Nephron progenitor cell (in vitro differentiated cells): Measurements from ENCODE around the gene COL4A2.

Source experiments
- DNase-seq: peaks from one replicate; pipeline ENCODE4 v3.0.0; 2021
- H3K27ac Mint-ChIP-seq: 2 replicates; pipeline ENCODE4 v1.8.0; 2021; ENCODE audit warnings: mild to moderate bottlenecking, moderate library complexity, mixed read lengths
- H3K27me3 Mint-ChIP-seq: 2 replicates; pipeline ENCODE4 v1.8.0; 2021; ENCODE audit warnings: mild to moderate bottlenecking, low read depth, mixed read lengths; ENCODE audit not compliant: poor library complexity
- H3K36me3 Mint-ChIP-seq: 2 replicates; pipeline ENCODE4 v1.8.0; 2021; ENCODE audit warnings: low read depth, mixed read lengths
- H3K4me1 Mint-ChIP-seq: 2 replicates; pipeline ENCODE4 v1.8.0; 2021; ENCODE audit warnings: mixed read lengths
- H3K4me3 Mint-ChIP-seq: 2 replicates; pipeline ENCODE4 v1.8.0; 2021; ENCODE audit warnings: mild to moderate bottlenecking, moderate library complexity, mixed read lengths
- H3K9me3 Mint-ChIP-seq: 2 replicates; pipeline ENCODE4 v1.8.0; 2021; ENCODE audit warnings: mild to moderate bottlenecking, moderate library complexity, mixed read lengths
- CTCF ChIP-seq: fragments of 200-600 bp; sonication (generic); IDR thresholded peaks from 2 replicates; pipeline ENCODE4 v1.5.0; 2021; ENCODE audit warnings: antibody characterized with exemption

COL4A2 gene

DNA sequence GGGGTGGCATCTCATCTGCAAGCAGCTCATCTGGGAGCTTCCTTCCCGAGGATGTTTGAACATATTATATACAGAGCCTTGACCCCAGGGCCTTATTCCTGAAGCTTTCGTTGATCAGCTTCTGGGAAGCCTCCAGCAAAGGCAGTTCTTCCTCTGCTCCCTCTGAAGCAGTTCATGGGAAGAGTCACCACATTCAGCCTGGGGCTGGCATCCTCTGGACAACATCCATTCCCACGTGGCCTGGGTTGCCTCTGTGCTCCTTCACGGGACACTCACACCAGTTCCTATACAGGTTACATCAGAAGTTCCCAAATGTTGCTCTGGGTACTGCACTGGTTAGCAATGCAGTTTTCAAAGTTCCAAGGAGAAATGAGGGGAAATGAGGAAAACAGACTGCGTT, 29.6 kb downstream of the COL4A2 start:
- Mint-ChIP-seq H3K4me3 (no peak overlapping the region), H3K9me3 (no peaks in the 10 kb centered on the region), H3K27me3 (no peaks in the 10 kb centered on the region), H3K4me1 (peaks cover 67% of the 10 kb centered on the region), H3K27ac (no peak overlapping the region), H3K36me3 (peaks cover 40% of the 10 kb centered on the region)
- no peak for DNase-seq
- TF ChIP-seq CTCF = no peak

DNA sequence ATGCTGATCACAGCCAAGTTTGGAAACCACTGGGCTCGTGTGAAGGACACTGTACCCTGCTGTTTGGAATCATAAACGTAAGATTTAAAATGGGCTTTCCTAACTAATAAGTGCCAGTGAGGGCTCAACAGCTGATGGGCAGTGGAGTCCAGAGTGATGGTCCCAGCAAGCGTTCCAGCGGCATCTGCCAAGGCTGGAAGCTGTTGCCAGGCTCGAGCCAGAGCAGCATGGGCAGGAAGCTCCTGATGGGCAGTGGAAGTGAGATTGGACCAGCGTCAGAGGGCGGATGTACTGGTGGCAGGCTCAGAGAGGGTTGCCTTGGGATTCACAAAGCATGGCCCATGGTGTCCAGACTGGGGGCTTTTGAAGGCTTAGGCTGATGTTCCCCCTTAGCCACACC, 30.2 kb downstream of the COL4A2 start:
- Mint-ChIP-seq H3K27me3 (no peaks in the 10 kb centered on the region), H3K36me3 (peaks cover 34% of the 10 kb centered on the region), H3K9me3 (no peaks in the 10 kb centered on the region), H3K4me3 (no peak overlapping the region), H3K27ac (no peak overlapping the region), H3K4me1 (peaks cover 69% of the 10 kb centered on the region)
- no peak for TF ChIP-seq CTCF
- no peak for DNase-seq

- peaks cover 28% of the 10 kb centered on the region for H3K36me3 Mint-ChIP-seq
- TF ChIP-seq CTCF = no peak
- peaks cover 61% of the 10 kb centered on the region for H3K4me1 Mint-ChIP-seq
- H3K27ac Mint-ChIP-seq = peak overlapping the region; percentile 91
- H3K27me3 Mint-ChIP-seq = no peaks in the 10 kb centered on the region
- H3K4me3 Mint-ChIP-seq = peak overlapping the region; percentile 7
- no peaks in the 10 kb centered on the region for H3K9me3 Mint-ChIP-seq
- no peak for DNase-seq
Observed at GRCh38 chr13:110338441-110339101, 31.5 kb downstream of the COL4A2 start.

- Mint-ChIP-seq H3K4me1 (peaks cover 61% of the 10 kb centered on the region), H3K36me3 (peaks cover 33% of the 10 kb centered on the region), H3K4me3 (no peak overlapping the region), H3K27me3 (no peaks in the 10 kb centered on the region), H3K27ac (peak overlapping the region; percentile 91), H3K9me3 (peaks cover 3% of the 10 kb centered on the region)
- no peak for DNase-seq
- TF ChIP-seq CTCF = no peak
Observed at GRCh38 chr13:110339263-110339662, 32.2 kb downstream of the COL4A2 start.

- H3K36me3 Mint-ChIP-seq = peaks cover 33% of the 10 kb centered on the region
- H3K4me1 Mint-ChIP-seq = peaks cover 67% of the 10 kb centered on the region
- no peak for TF ChIP-seq CTCF
- DNase-seq = no peak
- peaks cover 7% of the 10 kb centered on the region for H3K9me3 Mint-ChIP-seq
- peak overlapping the region; percentile 99 for H3K27ac Mint-ChIP-seq
- peak overlapping the region; percentile 3 for H3K4me3 Mint-ChIP-seq
- no peaks in the 10 kb centered on the region for H3K27me3 Mint-ChIP-seq
Observed at GRCh38 chr13:110339975-110340550, 33.0 kb downstream of the COL4A2 start.
